ENCODE results near the gene TLCD3B. TPM values are rescaled to one million over a fixed set of nuclear protein-coding genes. Genes with fewer than 3 reads are reported as not detected.

The TLCD3B gene
- total and polyA plus RNA-seq, 3 donors from 2014 or later, result 51.8 to 194 (median 82.7) TPM

DNA sequence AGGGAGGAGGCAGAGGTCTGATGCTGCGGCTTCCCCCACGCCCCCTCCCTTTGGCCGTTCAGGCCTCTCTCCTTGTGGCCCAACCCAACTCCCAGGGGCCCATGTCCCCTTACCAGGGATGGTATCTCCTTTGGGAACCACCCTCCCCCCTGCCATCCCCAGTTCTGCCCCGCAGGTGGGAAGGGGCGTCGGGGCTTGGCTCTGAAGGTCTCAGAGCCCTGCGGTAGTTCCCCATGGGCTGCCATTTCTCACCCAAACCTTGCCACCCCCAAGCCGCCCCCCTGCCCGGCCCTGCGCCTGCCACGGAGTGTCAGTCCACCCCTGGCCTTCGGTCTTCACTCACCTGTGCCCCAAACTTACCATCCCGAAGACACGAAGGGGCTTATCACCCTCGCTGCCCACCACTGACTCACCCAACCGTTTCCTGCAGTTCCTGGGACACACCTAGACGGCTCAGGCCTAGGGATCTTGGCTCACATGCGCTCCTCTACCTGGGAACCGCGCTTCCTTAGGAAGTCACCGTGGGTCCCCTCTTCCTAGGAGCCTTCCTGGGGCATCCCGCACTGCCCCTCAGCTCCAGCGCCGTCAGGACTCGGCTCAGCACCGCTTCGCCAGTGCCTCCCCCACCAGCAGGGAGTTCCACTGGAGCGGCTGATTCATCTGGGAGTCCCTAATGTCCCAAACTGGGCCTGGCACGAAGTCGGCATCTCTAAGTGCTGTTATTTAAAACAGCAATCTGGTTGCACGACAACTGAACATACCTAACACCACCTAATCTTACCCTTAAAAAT, 19.2 kb downstream of the TLCD3B start:
- intact Hi-C loops (cut with DNase I; ENCODE audit: low total_unique reads), result no loop called here
- WGBS, 2 donors, result 45 to 49% methylated on average over 23 to 31 of the region's 31 CpGs
- Histone ChIP-seq H3K4me3 (peak overlapping the region in 1 of 2 donors; percentile 44), H3K27me3 (no peaks in the 10 kb centered on the region), H3K9me3 (no peaks in the 10 kb centered on the region), H3K4me1 (peaks cover 8% of the 10 kb centered on the region), H3K36me3 (ENCODE audit: low read depth, missing control alignments) (no peaks in the 10 kb centered on the region), H3K27ac (no peak overlapping the region)
- DNase-seq, result no peak
- TF ChIP-seq POLR2A (IDR thresholded peaks at IDR 0.05), result no peak
- TF ChIP-seq, protein P1, sequence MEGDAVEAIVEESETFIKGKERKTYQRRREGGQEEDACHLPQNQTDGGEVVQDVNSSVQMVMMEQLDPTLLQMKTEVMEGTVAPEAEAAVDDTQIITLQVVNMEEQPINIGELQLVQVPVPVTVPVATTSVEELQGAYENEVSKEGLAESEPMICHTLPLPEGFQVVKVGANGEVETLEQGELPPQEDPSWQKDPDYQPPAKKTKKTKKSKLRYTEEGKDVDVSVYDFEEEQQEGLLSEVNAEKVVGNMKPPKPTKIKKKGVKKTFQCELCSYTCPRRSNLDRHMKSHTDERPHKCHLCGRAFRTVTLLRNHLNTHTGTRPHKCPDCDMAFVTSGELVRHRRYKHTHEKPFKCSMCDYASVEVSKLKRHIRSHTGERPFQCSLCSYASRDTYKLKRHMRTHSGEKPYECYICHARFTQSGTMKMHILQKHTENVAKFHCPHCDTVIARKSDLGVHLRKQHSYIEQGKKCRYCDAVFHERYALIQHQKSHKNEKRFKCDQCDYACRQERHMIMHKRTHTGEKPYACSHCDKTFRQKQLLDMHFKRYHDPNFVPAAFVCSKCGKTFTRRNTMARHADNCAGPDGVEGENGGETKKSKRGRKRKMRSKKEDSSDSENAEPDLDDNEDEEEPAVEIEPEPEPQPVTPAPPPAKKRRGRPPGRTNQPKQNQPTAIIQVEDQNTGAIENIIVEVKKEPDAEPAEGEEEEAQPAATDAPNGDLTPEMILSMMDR (IDR thresholded peaks at IDR 0.05), result no peak

DNA sequence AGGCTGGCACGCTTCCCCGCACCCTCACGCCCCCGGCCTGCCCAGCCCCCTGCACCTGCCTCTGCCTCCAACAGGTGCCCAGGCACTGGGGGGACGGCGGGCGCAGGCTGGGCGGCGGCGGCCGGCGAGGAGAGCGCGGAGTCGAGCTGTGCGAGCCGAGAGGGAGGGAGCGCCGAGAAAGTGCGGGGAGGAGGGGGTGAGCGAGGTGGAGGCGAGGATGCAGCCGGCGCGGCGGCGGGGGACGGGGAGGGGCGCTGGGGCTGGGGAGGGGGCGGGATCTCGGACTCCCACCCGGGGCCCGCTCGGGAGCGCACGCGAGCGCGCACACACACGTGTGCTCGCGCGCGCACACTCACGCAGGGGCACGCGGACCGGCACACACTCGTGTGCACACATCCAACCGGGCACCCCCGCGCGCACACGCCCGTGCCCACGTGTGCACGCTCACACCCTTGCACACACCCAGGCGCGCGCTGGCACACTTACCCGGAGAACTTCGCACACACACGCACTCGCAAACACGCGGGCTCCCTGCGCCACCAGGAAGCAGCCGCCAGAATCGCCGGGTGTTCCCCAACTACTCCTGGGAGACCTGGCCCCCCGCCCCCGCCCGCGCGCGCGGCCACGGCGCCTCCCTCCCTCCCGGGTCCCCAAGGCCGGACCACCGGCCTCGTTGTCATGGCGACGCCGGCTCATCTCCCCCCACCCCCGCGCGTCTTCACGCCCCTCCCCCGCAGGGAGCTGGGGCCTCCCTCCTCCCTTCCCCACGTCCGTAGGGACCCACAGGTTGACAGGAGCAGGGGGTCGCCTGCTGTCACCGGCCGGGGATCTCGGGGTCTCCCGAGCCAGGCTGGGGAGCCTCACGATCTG, 20.0 kb downstream of the TLCD3B start, which contains the start of gene DOC2A:
Gene DOC2A (minus strand): TSS at position 184 of the 870 bp plus-strand sequence. CDS start 805 bp downstream, outside the sequence.
- Histone ChIP-seq H3K4me3 (peak within 1 kb of the TSS in 1 of 2 donors; percentile 44), H3K27ac (no peak within 1 kb of the TSS), H3K27me3 (no peaks in the 10 kb centered on the region), H3K36me3 (ENCODE audit: low read depth, missing control alignments) (no peaks in the 10 kb centered on the region), H3K4me1 (peaks cover 8% of the 10 kb centered on the region), H3K9me3 (no peaks in the 10 kb centered on the region)
- intact Hi-C loops (cut with DNase I; ENCODE audit: low total_unique reads), result no loop called here
- no peak for DNase-seq
- TF ChIP-seq, protein P1 (IDR thresholded peaks at IDR 0.05), result no peak
- TF ChIP-seq POLR2A (IDR thresholded peaks at IDR 0.05), result no peak
- WGBS, 2 donors, result 0 to 2% methylated on average over 21 to 57 of the region's 99 CpGs

DNA sequence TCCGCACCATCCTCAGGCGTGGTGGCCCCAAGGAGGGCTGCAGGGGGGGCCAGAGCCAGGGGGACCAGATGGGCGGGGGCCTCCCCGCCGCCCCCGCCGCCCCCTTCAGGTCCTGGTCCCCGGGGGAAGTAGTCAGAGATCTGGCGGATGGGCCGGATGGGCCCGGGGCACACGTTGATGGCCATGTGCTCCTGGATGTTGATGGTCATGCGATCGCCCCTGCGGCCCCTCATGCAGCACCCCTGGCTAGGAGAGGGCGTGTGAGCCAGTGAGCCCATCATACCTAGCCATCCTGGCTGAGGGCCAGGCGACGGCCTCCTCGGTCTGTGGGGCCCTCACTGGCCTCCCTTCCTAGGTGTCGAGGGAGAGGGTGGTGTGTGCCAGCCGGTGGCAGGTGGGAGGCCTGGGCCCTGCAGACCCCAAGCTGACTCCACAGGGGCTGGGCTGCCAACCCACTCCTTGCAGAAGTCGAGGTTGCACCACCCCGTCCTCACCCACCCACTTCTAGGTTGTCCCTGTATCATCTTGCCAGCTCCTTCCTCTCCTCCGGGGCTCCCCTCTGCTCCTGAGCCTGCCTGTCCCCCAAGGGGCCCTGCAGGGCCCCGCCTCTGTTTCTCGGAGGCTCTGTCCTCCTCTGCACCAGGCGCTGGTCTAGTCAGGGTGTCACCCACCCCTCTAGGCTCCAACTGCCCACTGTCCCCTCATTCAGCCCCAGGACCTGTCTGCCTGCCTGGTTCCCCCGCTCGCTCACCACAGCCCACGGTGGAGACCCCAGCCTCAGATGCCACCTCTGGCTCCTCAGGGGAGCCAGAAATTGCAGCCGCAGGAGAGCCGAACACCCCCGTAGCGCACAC, 20.9 kb downstream of the TLCD3B start:
- no peaks in the 10 kb centered on the region for H3K27me3 ChIP-seq
- H3K4me1 ChIP-seq, result peaks cover 8% of the 10 kb centered on the region
- intact Hi-C loops (cut with DNase I; ENCODE audit: low total_unique reads), result no loop called here
- H3K9me3 ChIP-seq, result no peaks in the 10 kb centered on the region
- peak overlapping the region in 1 of 2 donors; percentile 44 for H3K4me3 ChIP-seq
- TF ChIP-seq, protein P1 (IDR thresholded peaks at IDR 0.05), result no peak
- TF ChIP-seq POLR2A (IDR thresholded peaks at IDR 0.05), result no peak
- H3K27ac ChIP-seq, result no peak overlapping the region
- DNase-seq, result no peak
- WGBS, 2 donors, result 22 to 23% methylated on average over 12 to 31 of the region's 34 CpGs
- no peaks in the 10 kb centered on the region for H3K36me3 ChIP-seq (ENCODE audit: low read depth, missing control alignments)

GRCh38 chr16:30009085-30009862, 21.8 kb downstream of the TLCD3B start:
- H3K9me3 ChIP-seq, result no peaks in the 10 kb centered on the region
- no peaks in the 10 kb centered on the region for H3K27me3 ChIP-seq
- no peak overlapping the region for H3K27ac ChIP-seq
- H3K36me3 ChIP-seq (ENCODE audit: low read depth, missing control alignments), result no peaks in the 10 kb centered on the region
- DNase-seq, result no peak
- H3K4me3 ChIP-seq, result no peak overlapping the region
- H3K4me1 ChIP-seq, result peaks cover 8% of the 10 kb centered on the region
- intact Hi-C loops (cut with DNase I; ENCODE audit: low total_unique reads), result no loop called here
- TF ChIP-seq, protein P1 (IDR thresholded peaks at IDR 0.05), result no peak
- no peak for TF ChIP-seq POLR2A (IDR thresholded peaks at IDR 0.05)
- 64 to 72% methylated on average over 22 to 25 of the region's 26 CpGs for WGBS, 2 donors
